NCI-H2227 (cell line): ENCODE results near the gene ULK1.
"Not testable (repeated sequence)": the region's sequence is repeated elsewhere in the genome, so short reads cannot be mapped to it uniquely, and the experiment has no call there.

Experiments
- DNase-seq: peaks from one replicate; lab custom pipeline; 2025; ENCODE audit not compliant: unreplicated experiment; lab: John Stamatoyannopoulos, UW

Gene ULK1

DNA sequence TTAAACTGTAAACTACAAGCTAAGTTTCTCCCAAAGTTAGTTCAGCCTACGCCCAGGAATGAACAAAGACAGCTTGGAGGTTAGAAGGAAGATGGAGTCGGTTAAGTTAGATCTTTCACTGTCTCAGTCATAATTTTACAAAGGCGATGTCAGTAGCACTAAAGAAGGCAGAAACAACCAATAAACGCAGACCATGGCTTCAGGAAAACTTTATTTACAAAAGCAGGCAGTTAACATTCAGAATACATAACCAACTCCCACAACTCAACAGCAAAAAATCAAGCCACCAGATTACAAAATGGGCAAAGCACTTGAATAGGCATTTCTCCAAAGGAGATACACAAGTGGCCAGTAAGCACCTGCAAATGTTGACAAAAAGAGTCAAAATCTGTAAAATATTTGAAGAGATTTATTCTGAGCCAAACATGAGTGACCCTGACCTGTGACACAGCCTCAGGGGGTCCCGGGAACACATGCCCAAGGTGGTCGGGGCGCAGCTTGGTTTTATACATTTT lies 8.8 kb upstream of the ULK1 start:
- no peak for DNase-seq

DNA sequence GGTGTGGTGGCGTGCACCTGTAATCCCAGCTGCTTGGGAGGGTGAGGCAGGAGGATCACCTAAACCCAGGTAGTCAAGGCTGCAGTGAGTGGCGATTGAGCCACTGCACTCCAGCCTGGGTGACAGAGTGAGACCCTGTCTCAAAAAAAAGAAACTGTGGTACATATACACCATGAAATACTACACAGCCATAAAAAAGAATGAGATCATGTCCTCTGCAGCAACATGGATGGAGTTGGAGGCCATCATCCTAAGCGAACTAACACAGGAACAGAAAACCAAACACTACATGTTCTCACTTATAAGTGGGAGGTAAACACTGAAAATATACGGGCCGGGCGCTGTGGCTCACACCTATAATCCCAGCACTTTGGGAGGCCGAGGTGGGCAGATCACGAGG lies 2.7 kb upstream of the ULK1 start:
- DNase-seq, result not testable (repeated sequence)

DNA sequence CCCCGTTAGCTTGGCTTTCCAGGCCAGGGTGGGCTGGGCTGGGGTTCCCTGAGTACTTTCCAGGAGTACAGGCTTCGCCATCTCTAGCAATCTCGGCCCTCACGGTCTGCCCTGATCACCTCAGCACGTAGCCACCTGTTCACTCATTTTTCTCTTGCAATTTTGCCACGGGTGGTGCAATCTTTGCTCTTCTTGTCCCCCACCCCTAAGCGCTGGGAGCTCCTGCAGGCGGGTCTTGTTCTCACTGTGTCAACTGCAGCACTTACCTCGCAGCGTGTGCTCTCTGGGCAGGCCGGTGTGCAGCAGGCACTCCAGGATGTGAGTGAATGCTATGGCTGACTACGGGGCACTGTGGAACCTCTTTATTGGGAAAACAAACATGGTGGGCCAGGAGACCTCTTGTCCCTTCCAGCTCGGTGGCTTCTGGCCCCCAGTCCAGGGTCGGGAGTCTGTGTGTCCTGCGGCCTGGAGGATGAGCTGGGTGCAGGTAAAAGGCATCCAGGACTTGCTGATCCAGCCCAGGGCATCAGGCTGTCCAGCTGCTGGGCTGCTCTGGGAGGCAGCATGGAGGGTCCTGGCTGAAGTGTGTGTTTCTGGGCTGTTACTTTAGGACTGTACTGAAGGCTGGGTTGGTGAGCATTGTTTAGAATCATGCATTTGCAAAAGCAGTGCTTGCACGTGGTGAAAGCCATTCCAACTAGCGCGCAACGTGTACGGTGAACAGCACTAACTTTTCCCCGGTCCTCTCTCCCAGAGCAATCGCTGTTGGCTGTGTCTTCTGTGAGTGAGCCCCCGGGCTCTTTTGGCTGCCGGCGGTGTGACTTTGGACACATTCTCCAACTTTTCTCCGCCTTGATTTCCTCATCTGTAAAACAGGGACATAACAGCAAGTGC lies 1.5 kb upstream of the ULK1 start:
- no peak for DNase-seq

DNA sequence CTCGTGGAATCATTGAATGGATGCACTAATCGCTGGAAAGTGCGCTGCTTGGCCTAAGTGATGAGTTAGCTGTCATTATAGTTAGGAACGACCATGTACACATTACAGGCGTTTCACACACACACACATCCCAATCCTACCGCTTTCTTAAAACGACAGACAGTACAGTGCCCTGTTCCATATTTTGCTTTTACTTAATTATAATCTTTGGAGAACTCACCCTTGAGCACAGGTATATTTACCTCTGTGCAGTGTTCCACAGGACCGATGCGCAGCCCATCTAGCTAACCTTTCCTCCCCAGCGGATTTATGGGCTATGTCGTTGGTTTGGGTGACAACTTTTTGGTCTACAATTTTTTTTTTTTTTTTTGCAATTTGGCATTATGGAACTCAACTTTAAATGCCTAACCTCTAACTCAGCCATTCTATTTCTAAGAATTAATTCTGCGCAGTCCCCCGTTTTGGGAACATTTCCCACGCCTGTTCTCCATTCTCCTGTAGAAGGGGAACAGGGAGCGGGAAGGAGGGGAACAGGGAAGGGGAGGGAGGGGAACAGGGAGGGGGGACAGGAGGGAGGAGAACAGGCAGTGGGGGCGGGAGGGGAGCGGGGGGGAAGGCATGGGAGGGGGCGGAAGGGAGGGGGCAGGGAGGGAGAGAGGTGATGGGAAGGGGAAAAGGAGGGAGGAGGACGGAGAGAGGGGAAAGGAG lies 663 bp upstream of the ULK1 start:
- DNase-seq, result no peak

DNA sequence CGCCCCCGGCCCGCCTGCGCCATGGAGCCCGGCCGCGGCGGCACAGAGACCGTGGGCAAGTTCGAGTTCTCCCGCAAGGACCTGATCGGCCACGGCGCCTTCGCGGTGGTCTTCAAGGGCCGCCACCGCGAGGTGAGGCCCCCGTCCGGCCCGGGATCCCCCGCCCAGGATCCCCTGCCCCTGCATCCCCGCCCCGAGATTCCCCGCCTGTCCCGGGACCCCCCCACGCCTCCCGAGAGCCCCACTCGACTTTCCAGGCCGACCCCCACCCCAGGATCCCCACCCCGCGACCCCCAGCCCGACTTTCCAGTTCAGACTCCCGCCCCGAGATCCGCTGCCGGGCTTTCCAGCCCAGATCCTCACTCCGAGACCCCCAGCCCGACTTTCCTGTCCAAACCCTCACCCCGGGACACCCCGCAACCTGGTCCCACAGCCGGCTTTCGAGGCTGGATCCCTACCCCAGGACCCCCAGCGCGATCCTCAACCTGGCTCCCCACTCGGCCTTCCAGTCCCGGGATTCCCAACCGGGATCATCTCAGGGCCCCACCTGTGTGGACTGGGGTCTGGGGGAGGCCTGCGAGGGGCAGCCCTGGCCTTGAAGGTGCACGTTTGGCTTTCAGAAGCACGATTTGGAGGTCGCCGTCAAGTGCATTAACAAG lies 688 bp downstream of the ULK1 start:
- peak; percentile 45 for DNase-seq

DNA sequence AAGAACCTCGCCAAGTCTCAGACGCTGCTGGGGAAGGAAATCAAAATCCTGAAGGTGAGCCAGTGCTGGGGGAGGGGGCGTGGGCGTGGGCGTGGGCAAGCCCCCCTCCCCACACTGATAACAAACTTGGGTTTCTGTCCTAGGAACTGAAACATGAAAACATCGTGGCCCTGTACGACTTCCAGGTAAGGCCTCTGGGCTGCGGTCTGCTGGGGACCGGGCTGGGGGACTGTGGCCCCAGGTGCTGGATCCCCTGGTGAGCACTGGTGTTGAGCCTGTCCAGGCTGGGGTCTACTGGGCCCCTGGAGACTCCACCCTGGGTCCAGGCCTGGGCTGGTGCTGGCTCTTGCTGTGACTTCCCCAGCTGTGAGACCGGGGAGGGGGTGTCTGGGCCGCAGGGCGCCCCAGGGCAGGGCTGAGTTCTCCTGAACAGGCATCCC lies 1.2 kb downstream of the ULK1 start:
- no peak for DNase-seq

DNA sequence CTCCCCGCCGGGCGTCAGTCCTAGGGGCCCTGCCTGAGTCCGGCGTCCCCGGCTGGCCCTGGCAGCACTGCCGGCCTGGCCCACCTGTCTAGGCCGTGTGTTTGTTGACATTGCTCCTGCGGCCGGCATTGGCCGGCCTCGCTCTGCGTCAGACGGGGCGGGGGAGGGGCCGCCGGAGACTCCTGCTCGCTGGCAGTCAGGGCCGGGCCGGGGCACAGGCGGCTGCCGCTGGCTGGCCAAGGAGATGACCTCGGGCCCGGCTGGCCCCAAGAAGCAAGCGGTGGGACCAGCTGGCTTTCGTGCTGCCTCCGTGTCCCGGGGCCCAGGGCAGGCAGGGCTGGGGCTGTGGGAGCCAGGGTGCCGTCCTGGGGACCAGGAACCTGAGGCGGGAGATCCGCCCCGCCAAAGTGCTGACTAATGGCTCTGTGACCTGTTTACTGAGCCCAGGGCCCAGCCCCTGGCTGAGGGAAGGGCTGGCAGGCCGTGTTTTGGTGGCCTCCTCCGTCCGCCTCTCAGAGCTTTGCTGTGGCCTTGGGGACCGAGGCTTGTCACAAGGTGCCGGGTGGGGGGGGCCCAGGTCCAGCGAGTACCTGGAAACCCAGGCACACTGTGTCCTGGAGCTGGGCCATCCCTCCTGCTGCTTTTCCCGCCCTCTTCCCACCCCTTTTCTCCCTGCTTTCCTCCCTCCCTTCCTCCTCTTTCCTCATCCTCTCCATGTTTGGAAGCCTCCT lies 1.8 kb downstream of the ULK1 start:
- DNase-seq, result peak; percentile 78

DNA sequence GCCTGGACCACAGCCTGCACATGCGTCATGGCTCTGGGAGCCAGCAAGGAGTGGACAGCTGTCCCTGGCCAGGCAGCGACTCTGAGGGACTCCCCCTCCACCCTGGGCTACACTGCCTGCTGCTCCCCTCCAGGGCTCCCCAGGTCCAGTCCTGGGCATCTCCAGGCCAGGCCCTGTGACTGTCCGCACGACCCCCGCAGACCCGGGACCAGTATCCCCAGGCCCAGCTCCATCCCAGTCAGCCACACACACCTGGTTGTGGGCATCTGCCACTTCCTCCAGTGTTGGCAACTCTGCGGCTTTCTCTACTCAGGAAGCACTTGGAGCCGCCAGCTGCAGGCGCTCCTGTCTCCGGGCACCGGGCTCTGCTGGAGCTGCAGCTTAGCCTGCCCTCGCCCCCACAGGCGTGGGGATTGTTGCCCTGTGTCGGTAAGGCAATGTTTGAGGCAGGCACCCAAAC lies 2.4 kb downstream of the ULK1 start:
- no peak for DNase-seq

DNA sequence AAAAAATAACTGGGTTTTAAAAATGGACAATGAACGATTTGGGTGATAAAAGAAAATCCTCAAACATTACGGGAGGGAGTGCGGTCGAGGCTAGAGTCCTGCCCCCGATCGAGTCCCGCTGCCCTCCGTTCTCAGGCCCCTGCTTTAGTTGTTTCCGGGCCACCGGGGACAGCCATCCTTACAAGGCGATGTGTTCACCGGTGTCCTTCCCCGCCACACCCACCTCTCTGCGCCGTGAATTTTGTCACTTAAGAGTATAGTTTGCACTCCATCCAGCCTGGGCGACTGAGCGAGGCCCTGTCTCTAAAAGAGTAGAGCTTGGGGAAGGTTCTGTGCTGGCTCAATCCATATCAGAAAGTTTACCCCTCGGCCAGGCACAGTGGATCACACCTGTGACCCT lies 2.9 kb downstream of the ULK1 start:
- DNase-seq, result no peak

DNA sequence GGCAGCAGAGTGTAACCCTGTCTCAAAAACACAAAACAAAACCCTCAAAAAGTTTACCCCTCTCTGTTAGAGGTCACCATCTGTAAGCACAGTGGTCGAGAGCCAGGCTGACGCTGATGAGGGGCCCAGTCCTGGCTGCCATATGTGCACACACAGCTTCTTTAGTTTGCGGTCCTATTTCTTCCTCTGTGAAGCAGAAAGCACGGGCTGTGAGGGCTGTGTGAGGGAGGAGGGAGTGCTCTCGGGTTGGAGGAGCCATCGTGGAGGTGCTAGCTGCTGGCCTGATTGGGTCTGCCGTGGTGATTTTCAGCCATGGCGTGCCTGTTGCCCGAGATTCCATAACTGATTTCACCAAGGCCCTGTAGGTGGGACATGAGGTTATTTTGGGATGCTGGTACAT lies 3.5 kb downstream of the ULK1 start:
- DNase-seq, result no peak

DNA sequence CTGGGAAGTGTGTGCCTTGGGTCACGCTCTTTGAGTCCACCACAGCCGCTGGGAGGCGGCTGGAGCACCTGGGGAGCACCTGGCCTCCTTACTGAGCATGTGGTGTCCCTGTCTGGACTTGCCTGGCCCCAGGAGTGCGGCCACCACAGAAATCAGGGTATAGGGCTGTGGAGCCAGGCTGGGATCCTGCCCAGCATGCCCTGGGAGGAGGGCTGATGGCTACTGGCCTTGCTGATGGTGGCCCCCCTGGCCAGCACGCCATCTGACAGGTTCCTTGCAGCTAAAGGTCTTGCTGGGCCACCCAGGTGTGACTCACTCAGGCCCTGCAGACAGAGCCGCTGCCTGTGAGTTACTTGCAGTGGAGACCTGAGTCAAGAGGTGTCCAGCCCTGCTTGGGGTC lies 6.0 kb downstream of the ULK1 start:
- no peak for DNase-seq

DNA sequence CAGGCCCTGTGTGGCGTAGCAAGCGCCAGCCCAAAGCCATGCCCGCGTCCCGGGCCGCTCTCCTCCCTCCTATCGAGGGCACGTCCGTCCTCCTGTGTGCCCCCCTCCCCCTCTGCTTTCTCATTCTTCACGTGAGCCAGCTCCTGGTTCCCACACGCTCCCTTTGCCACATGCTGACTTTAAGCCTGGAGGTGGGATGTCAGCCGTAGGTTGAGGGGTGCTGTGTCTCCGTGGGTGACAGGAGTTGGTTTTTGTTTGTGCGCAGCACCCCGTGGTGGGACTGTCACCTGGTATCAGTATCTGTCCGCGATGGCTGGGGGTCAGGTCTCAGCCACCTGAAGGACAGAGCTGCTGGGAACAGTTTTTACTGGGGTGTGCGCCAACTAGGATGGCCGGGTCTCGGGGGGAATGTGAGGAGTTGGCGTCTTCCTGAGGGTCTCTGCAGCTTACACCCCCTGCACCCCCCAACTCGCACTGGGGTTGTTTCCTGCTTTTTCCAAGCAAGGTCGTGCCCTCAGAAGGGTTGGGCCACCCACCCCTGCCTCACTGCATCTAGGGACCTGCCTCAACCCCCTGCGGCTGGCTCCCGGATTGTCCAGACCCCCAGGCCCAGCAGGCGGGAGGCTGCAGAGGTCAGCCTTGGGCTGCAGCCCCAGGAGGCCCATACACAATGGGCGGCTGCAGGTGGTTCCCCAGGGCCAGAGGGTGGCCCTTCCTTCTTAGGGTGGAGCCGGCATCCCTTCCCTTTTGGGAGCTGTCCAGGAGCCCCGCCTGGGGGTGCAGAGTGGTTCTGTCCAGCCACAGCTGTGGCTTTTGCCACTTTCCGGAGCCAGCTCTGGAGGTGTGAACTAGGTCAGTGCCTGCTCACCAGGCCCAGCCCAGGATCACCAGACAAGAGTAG lies 7.3 kb downstream of the ULK1 start:
- DNase-seq, result no peak

DNA sequence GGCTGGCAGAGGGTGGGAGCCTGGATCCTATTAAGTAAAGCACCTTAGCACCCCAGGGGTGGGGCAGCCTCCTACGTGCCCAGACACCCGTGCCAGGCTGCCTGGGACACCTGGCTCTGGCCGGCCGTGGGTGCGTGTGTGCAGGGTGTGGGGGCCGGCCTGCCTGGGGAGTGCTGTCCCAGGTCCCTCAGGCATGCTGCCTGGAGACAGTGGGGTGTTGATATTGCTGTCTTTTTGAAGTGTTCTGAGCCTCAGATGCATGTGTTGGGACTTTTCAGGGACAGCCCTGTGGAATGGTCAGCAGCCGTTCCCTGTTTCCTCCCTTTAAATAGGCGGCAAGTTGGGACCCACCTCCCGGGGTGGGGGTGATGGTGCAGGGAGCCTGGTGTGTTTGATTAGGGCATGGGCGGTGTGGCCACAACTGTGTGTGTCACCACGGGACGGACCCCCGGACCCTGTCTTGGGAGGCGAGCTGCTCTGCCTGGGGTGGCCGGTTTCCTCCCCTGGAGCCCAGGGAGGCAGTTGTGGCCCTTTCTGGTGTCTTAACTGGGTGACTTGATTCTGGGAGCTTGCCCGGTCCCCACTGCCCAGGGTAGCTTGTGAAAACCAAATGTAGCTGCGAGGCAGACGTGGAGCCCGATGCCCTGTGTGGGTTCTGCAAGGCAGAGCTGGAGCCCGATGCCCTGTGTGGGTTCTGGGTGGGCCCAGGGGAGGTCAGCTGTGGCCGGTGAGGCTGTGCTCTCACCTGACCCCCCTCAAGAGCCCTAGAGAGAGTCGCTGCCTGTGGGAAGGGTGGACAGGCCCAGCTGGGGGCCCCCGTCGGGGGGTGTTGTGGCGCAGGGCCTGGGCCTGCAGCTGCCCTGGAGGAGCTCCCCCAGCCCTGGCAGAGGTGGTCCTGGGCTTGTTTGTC lies 8.2 kb downstream of the ULK1 start:
- DNase-seq, result no peak

DNA sequence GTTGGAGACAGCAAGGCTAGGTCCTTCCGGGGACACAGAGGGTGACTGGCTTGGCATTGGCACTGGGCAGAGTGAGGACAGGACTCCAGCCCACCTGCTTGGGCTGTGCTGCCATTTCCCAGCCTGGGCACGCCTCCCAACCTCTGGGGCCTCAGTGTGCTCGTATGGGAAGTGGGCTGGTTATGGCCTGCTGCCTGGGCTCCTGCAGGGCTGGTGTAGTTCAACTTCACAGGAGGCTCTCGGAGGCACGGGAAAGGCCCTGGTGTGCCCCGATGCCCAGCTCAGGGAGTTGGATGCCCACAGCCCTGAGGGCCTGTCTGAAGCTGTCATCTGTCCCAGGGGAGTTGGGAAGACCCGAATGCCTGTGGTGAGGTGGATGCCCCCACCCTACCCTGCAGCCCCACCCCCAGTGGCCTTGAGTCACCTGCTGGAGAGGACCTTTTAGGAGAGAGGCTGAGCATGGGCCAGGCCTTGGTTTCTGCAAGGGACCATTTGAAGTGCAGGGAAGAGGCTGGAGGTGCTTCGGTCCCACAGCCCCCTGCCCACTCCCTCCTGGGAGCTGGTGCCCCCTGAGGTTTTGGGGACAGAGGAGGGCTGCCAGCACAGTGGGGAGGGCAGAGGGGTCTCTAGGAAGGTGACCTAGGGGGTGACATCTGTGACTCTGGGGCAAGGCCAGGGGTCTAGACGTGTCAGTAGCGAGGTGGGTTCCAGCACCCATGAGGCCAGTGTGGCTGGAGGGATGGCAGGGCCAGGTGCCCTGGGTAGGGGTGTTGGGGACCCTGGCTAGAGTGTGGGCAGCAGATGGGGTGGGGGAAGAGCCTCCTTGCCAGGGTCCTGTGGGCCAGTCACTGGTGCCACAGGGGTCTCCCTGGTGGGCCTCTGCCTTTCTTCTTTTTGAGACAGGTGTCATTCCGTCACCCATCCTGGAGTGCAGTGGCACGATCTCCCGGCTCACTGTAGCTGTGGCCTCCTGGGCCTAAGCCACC lies 9.1 kb downstream of the ULK1 start:
- DNase-seq, result no peak

DNA sequence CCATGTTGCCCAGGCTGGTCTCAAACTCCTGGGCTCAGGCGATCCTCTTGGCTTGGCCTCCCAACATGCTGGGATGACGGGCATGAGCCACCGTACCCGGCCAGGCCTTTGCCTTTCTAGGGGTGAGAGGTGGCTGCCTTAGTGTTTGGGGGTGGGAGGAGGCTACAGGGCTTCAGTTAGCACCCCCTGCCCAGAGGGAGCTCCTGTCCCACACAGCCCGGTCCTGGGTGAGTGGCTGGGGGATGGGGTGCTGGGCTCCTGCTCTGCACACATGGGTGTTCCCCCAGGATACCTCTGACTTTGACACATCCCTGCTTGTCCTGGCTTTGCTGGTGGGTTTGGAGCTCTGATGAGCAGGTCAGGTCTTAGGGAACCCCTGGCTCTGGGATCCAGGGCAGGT lies 9.9 kb downstream of the ULK1 start:
- DNase-seq, result no peak

DNA sequence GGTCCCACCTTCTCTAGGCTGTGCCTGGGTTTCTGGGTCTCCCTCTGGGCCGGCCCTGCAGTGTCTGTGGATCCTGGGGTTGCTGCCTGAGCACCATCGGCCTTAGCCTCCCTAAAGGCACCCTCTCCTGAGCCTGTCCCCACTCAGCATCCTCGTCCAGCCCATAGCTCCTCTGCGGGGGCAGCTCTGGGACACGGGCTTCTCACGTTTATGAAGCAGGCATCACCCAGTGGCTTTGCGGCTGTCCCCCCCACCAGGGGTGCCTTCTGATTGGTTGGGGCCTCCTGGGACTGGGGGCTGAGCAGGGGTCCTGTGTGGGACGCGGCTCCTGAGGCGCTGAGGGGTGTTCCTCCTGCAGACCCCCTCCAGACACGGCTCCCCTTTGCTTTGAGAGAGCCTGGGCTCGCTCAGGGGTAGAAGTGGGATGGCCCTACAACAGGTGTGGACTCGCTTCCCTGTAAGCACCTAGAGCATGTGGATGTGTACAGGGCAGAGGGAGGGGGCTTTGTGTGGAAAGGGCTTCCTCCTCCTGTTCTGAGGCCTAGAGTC lies 10.7 kb downstream of the ULK1 start:
- DNase-seq, result no peak

DNA sequence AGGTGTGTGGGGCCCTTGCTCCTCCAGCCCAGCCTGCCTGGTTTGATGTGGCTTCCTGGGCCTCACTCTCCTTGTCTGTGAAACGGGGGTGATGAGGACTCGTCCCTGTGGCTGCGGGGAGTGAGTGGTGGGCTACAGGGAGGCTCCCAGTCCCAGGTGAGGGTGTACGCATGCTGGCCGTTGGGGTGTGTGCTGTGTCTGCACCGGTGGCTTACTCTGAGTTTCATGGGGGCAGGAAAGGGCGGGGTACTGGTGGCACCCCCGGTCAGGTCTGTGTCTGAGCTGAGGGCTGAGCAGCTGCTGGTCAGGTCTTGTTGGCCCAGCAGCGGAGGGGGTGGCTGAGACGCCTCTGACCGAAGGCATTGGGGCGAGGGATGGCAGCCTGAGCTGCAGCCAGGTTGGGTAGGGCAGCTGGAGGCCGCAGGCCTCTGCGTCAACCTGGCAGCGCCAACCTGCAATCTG lies 11.2 kb downstream of the ULK1 start:
- no peak for DNase-seq
